Upper lobe of left lung (tissue), 4 donors: Measurements from ENCODE around the gene BACE2.

ENCODE experiments used
- EP300 ChIP-seq, 4 donors: sonication (generic); formaldehyde crosslinking; IDR thresholded peaks; one replicate each; pipeline ENCODE4 v1.5.1; 2017; ENCODE audit warnings: antibody characterized with exemption in 4 of 4, control low read depth in 2 of 4
- TF ChIP-seq, protein P1 (sequence below), 6 experiments: fragments of 450-650 bp in 4 of 6; fragments of 200-600 bp in 2 of 6; sonication (generic) in 2 of 6; IDR thresholded peaks; one replicate each; pipeline ENCODE4 v1.5.1; 2016 to 2019; ENCODE audit warnings: antibody characterized with exemption in 6 of 6

- TF ChIP-seq EP300 (IDR thresholded peaks at IDR 0.05) = no peak
- TF ChIP-seq, protein P1, sequence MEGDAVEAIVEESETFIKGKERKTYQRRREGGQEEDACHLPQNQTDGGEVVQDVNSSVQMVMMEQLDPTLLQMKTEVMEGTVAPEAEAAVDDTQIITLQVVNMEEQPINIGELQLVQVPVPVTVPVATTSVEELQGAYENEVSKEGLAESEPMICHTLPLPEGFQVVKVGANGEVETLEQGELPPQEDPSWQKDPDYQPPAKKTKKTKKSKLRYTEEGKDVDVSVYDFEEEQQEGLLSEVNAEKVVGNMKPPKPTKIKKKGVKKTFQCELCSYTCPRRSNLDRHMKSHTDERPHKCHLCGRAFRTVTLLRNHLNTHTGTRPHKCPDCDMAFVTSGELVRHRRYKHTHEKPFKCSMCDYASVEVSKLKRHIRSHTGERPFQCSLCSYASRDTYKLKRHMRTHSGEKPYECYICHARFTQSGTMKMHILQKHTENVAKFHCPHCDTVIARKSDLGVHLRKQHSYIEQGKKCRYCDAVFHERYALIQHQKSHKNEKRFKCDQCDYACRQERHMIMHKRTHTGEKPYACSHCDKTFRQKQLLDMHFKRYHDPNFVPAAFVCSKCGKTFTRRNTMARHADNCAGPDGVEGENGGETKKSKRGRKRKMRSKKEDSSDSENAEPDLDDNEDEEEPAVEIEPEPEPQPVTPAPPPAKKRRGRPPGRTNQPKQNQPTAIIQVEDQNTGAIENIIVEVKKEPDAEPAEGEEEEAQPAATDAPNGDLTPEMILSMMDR (IDR thresholded peaks at IDR 0.05) = no peak
Observed at GRCh38 chr21:41232013-41232412, 64.1 kb downstream of the BACE2 start.
